DOHH2 (cell line): ENCODE results near the gene OR8B8.
"Not testable (repeated sequence)": the region's sequence is repeated elsewhere in the genome, so short reads cannot be mapped to it uniquely, and the experiment has no call there.

Experiments used
- H3F3A ChIP-seq: fragments of 200-600 bp; sonication (generic), shearing (Covaris generic); 2 replicates; pipeline ENCODE4 v1.6.0; 2016; ENCODE audit warnings: antibody characterized with exemption, mild to moderate bottlenecking; ENCODE audit not compliant: control insufficient read depth, insufficient read depth
- H3K27ac ChIP-seq: fragments of 200-600 bp; sonication (generic); 2 replicates; pipeline ENCODE4 v1.5.1; 2014; ENCODE audit warnings: low read depth, mild to moderate bottlenecking, low read length, moderate library complexity
- H3K27me3 ChIP-seq: fragments of 200-600 bp; sonication (generic); 2 replicates; pipeline ENCODE4 v1.6.1; 2014; ENCODE audit warnings: mild to moderate bottlenecking, low read length, mixed read lengths; ENCODE audit not compliant: control insufficient read depth
- H3K36me3 ChIP-seq: fragments of 200-600 bp; sonication (generic); 2 replicates; pipeline ENCODE4 v1.6.1; 2014; ENCODE audit warnings: mild to moderate bottlenecking, low read length, moderate library complexity, mixed read lengths; ENCODE audit not compliant: control insufficient read depth
- H3K4me1 ChIP-seq: fragments of 200-600 bp; sonication (generic); 2 replicates; pipeline ENCODE4 v1.6.1; 2014; ENCODE audit warnings: mild to moderate bottlenecking, low read length, mixed read lengths; ENCODE audit not compliant: control insufficient read depth
- H3K4me2 ChIP-seq: fragments of 200-600 bp; sonication (generic); 2 replicates; pipeline ENCODE4 v1.6.0; 2014; ENCODE audit warnings: mild to moderate bottlenecking, low read length, moderate library complexity
- H3K4me3 ChIP-seq: fragments of 200-600 bp; sonication (generic); 2 replicates; pipeline ENCODE4 v1.5.1; 2014; ENCODE audit warnings: mild to moderate bottlenecking, low read length, mixed read lengths
- H3K79me2 ChIP-seq: fragments of 200-600 bp; sonication (generic); 2 replicates; pipeline ENCODE4 v1.6.1; 2014; ENCODE audit warnings: mild to moderate bottlenecking, low read length, mixed read lengths; ENCODE audit not compliant: control insufficient read depth
- H3K9me2 ChIP-seq: fragments of 200-600 bp; sonication (generic); replicated peaks from 2 replicates; pipeline ENCODE4 v1.6.1; 2014; ENCODE audit warnings: mild to moderate bottlenecking, low read length, mixed read lengths; ENCODE audit not compliant: control insufficient read depth
- H3K9me3 ChIP-seq: fragments of 200-600 bp; sonication (generic); 2 replicates; pipeline ENCODE4 v1.6.1; 2014; ENCODE audit warnings: antibody characterized with exemption, low read length, mixed read lengths; ENCODE audit not compliant: control insufficient read depth, insufficient read depth
- H4K20me1 ChIP-seq: fragments of 200-600 bp; sonication (generic); 2 replicates; pipeline ENCODE4 v1.6.0; 2014; ENCODE audit warnings: low read depth, mild to moderate bottlenecking, antibody characterized with exemption, low read length, moderate library complexity; ENCODE audit not compliant: control insufficient read depth, insufficient read depth
- CTCF ChIP-seq: fragments of 200-600 bp; sonication (generic); IDR thresholded peaks from one replicate; pipeline ENCODE4 v1.5.1; 2014; ENCODE audit warnings: antibody characterized with exemption, mild to moderate bottlenecking, low read depth, low read length; ENCODE audit not compliant: poor library complexity, severe bottlenecking
- EZH2phosphoT487 ChIP-seq: fragments of 200-600 bp; sonication (generic); IDR thresholded peaks from 2 replicates; pipeline ENCODE4 v1.6.1; 2017; ENCODE audit warnings: borderline replicate concordance, mild to moderate bottlenecking, antibody characterized with exemption, low read length, moderate library complexity, mixed read lengths

The OR8B8 gene

DNA sequence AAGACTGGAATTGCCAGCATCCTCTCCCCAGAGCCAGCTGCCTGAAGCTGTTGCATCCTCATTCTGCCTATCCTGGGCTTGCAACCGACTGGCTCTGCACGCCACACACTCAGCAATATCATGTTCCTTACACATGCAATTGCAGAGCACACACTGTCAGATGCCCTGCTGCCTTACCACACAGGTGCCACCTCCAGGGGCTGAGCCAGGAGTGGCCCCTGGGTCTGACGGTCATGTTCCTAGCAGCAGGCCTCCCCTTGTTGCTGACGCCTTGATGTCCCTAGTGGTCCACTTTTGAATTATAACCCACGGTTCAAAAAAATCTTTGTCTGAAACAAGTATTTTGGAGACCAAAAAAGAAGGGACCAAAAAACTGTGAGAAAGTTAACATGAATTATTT is 18.5 kb upstream of the OR8B8 start:
- H3K36me3 ChIP-seq: no peaks in the 10 kb centered on the region
- H3K27me3 ChIP-seq: no peaks in the 10 kb centered on the region
- no peak for TF ChIP-seq EZH2phosphoT487
- no peak for TF ChIP-seq CTCF
- H3F3A ChIP-seq: no peaks in the 10 kb centered on the region
- H3K4me2 ChIP-seq: no peak overlapping the region
- H3K4me1 ChIP-seq: no peaks in the 10 kb centered on the region
- no peaks in the 10 kb centered on the region for H4K20me1 ChIP-seq
- no peaks in the 10 kb centered on the region for H3K79me2 ChIP-seq
- no peaks in the 10 kb centered on the region for H3K9me2 ChIP-seq
- H3K9me3 ChIP-seq: peaks cover 2% of the 10 kb centered on the region; the same call in 1 of the 2 replicates
- no peak overlapping the region for H3K27ac ChIP-seq
- no peak overlapping the region for H3K4me3 ChIP-seq

DNA sequence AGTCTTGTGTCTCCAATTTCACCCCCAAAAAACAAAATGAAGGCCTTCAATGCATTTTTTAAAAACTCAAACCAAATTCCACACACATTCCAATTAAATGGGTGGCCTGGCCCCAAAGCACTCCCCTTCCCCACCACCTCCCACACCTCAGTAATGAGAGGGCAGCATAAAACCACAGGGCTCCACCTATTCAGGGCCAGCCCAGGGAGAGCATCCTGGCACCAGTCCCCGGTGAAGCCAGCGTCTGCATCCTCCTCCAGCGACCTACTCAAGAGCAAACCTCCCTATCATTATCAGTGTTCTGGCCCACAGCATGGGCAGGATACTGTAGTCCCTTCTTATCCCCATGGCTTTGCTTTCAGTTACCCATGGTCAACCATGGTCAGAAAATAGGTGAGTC is 17.8 kb upstream of the OR8B8 start:
- Histone ChIP-seq H3K36me3 (no peaks in the 10 kb centered on the region), H3K27me3 (no peaks in the 10 kb centered on the region), H3K79me2 (no peaks in the 10 kb centered on the region), H3K4me2 (no peak overlapping the region), H3F3A (no peaks in the 10 kb centered on the region), H3K9me2 (no peaks in the 10 kb centered on the region), H3K9me3 (peaks cover 4% of the 10 kb centered on the region; the same call in 1 of the 2 replicates), H4K20me1 (no peaks in the 10 kb centered on the region), H3K4me3 (no peak overlapping the region), H3K27ac (no peak overlapping the region), H3K4me1 (no peaks in the 10 kb centered on the region)
- TF ChIP-seq EZH2phosphoT487 (no peak), CTCF (no peak)

GRCh38 chr11:124460459-124460858 is 15.0 kb upstream of the OR8B8 start:
- Histone ChIP-seq H3F3A (no peaks in the 10 kb centered on the region), H3K4me3 (no peak overlapping the region), H3K36me3 (no peaks in the 10 kb centered on the region), H3K79me2 (no peaks in the 10 kb centered on the region), H3K9me3 (peaks cover 4% of the 10 kb centered on the region; the same call in 1 of the 2 replicates), H3K4me2 (no peak overlapping the region), H3K27me3 (no peaks in the 10 kb centered on the region), H3K9me2 (no peaks in the 10 kb centered on the region), H3K27ac (no peak overlapping the region), H3K4me1 (no peaks in the 10 kb centered on the region), H4K20me1 (no peaks in the 10 kb centered on the region)
- TF ChIP-seq CTCF: no peak
- no peak for TF ChIP-seq EZH2phosphoT487

DNA sequence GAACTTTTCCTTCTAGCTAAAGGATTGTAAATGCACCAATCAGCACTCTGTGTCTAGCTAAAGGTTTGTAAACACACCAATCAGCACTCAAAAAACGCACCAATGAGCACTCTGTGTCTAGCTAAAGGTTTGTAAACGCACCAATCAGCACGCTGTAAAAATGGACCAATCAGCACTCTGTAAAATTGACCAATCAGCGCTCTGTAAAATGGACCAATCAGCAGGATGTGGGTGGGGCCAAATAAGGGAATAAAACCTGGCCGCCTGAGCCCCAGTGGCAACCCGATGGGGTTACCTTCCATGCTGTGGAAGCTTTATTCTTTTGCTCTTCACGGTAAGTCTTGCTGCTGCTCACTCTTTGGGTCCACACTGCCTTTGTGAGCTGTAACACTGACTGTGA is 13.9 kb upstream of the OR8B8 start:
- not testable (repeated sequence) for H3K79me2 ChIP-seq, H3K27ac ChIP-seq, H3K9me2 ChIP-seq, H3K4me1 ChIP-seq, H3K9me3 ChIP-seq, H3K27me3 ChIP-seq, H3K4me2 ChIP-seq, H3K4me3 ChIP-seq, H3K36me3 ChIP-seq, H4K20me1 ChIP-seq, H3F3A ChIP-seq
